GM18499 (cell line): ENCODE measurements around the gene MZF1.
A peak's percentile ranks its signal among the peaks of the same experiment; 100 is the strongest.

Source experiments
- ATAC-seq: cut with Tn5 transposase; IDR thresholded peaks from one replicate; pipeline ENCODE4 v1.9.1; 2021; ENCODE audit warnings: moderate number of reproducible peaks; ENCODE audit not compliant: insufficient read depth, unreplicated experiment

Gene MZF1

DNA sequence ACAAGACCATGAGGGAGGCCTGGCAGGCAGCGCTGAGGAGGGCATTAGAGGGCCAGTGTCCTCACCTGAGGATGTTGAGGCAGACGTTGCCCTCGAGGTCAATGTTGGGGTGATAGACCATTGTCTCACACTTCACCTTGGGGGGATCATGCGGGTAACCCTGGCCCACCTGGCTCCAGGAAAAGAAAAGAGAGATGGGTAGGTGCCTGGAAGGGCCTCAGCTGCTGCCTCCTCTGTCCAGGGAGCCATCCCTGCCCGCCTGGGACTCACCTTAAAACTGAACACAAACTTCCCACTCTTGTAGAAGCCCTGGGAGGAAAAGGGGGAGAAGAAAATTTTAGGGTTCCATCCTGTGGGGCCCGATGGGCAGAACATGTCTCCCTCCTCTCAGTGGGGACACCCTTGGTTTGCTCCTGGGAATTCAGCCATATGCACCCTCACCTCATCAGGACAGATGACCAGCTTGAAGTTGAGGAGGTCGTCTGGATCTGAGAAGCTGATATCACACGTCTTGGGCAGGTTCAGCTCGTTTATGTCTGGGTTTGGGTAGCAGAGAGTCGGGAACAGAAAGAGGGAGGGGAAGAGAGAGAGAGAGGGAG, 16.4 kb downstream of the MZF1 start:
- ATAC-seq = no peak

DNA sequence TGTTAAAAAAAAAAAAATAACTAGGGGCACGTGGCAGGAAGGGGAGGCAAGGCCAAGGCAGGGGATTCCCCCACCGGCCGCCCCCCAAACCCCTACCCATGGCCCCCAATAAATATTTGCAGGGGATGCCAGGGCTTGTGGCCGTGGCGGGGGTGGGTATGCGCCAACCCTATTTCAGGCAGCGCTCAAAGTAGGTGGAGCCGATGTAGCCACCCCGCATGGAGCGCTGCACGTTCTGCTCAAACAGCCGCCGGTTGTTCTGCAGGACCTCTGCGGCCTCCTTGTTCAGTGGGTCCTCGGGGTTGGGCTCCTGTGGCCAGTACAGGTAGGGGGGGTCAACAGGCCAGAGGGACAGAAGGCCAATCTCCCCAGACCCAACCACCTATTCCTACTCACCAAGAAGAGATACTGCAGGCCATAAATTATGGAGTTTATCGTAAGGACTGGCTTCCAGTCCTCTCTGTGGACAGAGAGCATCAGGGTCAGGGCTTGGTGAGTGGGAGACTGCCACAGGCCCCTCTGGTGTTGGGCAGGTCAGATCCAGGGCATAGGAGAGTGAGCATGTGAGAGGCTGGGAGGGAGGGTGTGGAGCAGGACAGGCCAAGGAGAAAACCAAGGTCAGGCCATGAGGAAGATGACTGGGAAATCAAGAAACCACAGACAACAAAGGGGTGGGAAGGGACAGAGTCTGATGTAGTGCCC, 17.1 kb downstream of the MZF1 start:
- ATAC-seq = no peak

DNA sequence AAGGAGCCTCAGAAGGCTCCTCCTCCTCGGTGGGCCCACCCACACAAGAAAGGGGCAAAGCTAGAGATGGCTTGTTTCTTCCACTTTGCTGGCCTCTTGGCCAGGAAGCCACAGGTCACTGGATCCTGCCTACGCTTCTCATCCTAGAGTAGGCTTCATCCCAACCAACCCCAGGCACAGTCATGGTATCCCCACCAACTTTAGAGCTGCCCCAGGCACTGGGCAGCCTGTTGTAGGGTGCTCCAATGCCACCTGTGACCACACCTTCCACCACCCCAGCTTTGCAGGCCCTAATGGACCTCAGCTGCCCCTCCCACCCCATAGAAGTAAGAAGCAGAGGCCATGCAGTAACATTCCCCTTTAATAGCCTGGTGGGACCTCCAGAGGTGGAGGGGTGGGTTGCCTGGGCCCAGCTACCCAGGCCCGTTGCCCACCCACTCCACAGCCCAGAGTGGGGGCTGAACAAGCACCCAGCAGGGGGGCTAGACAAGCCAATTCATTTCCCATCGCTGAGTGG, 17.7 kb downstream of the MZF1 start:
- ATAC-seq = no peak

DNA sequence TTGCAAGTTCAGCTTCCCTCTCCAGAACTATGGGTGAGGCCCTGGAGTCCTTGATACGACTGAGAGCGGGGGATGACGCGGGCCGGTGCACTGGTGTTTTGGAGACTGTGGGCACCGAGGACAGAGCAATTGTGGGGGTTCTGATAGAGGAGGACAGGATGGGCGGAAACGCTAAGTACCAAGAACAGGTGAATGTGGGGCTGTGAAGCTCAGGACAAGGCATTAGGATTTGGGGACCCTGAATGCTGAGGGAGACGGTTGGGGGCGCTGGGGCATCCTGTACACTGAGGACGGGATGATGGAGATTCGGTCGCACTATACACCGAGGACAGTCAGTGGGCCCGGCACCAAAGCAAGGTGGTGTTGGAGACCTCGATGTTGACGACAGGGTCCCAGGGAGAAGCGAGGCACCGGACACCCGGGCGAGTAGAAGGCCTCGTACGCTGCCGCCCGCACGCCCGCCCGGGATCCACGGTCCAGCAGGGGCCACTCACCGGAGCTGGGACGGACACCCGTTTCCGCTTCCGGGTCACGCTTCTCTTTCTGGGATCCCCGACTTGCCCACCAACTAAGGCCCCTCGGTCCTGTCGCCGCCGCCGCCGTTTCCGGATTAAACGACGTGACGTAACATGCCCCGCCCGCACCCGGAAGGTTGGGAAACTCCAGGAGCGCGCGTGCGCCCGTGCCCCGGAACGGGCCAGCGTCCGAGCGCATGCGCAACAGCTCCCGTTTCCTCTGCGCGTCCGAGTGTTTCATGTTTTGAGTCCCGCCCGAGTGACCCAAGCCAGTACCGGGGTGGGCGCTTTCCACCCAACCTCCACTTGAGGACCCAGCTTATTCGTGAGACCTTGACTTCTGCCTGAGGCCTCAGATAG, 18.4 kb downstream of the MZF1 start, which contains the start of gene CHMP2A:
Gene CHMP2A (minus strand): TSS at position 612 of the 875 bp plus-strand sequence. CDS start 893 bp downstream, outside the sequence.
- no peak for ATAC-seq

DNA sequence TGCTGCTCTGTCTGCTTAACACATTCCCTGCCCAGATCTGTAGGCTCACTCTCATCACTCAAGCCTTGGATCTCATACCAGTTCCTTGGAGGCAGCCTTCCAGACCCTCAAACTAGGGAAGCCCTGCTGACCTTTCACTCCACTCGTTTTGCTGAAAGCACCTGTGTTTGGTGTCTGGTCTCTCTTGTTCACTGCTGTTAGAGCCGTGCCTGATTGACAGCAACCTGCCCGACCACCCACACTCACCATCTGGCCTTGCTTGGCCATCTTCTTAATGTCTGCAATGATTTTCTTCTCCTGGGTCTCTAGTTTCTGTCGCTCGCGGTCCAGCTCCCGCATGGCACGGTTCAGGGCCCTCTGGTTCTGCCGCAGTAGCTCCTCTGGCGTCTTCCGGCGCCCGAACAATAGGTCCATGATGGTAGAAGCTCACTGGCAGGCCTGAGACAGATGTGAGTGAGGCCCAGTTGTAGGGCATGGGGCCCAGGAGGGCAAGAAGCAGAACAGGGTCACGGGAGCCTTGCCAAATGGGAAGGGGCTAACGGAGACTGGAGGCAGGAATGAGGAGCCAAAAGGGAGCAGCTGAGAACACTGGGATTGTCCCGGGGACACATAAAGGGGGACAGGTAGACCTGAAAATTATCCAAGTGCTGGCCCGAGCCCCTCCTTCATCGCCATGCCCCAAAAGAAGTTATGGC, 19.2 kb downstream of the MZF1 start:
- ATAC-seq = no peak

DNA sequence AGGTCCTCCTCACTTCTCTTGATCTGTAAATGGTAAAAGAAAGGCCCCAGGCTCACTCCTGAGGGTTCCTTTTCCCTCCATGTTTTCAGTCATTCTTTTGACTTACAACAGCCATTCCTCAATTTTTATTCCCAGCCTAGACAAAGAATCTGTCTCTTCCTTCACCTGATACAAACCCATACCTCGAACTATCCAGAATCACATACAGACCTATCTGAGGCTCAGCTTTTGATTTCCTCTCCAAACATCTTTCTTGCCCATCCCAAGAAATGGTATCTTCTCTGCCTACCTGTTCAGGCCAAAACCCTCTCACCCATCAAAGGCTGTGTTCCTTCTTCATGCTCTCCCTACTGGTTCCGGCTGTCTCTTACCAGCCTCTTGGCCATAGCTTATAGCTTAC, 20.5 kb downstream of the MZF1 start:
- no peak for ATAC-seq

DNA sequence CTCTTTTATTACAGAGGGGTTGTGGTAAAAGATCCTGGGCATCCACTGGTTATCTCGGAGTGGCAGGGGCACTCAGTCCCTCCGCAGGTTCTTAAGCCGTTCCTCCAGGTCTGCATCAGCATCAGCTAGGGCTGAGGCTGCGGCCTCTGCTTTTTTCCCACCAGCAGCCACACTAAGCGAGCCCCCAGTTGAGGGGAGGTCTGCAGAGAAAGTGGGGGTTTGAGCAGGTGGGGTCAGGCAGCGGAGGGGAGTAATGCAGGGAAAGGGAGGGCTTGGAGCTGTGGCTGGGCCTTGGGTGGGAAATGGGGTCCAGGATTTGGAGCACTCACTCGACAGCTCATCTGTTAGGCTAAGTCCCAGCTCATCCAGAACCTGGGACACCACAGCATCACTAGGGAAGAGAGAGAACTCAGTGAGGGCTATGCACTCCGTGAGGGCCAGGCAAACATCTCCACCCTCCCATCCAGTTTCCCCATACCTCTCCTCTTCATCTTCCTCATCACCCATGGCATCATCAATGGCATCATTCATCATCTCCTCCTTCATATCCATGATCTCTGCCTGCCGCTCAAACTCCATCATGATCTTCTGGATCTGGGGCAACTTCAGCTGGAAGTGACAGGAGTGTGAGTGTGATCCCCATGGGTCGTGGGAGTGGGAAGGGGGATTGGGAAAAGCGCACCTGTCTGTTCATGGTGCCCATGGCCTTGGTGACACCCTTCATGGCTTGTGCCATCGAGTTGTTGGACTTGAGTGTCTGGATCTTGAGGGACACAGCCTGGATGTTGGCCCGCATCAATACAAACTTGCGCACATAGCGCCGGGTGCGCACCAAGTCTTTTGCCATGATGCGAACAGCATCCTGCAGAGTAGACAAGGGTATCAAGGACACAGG, 21.3 kb downstream of the MZF1 start:
- no peak for ATAC-seq

DNA sequence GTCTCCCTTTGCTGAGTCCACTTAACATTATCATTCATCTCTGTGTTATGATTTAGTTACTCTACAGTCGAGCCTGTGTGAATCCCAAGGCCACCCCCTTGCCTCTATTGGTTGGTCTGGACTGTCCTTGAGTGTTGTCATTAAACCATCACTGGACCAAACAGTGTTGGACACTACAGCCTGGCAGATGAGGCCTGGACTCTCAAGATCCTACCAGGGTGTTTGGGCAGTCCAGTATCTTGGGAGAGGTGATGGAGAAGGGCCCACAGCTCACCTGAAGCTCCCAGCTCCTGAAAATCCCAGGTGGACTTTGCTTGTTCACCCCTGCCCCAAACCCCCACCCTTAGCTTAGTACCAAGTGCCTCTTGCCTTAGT, 22.0 kb downstream of the MZF1 start:
- ATAC-seq = no peak

DNA sequence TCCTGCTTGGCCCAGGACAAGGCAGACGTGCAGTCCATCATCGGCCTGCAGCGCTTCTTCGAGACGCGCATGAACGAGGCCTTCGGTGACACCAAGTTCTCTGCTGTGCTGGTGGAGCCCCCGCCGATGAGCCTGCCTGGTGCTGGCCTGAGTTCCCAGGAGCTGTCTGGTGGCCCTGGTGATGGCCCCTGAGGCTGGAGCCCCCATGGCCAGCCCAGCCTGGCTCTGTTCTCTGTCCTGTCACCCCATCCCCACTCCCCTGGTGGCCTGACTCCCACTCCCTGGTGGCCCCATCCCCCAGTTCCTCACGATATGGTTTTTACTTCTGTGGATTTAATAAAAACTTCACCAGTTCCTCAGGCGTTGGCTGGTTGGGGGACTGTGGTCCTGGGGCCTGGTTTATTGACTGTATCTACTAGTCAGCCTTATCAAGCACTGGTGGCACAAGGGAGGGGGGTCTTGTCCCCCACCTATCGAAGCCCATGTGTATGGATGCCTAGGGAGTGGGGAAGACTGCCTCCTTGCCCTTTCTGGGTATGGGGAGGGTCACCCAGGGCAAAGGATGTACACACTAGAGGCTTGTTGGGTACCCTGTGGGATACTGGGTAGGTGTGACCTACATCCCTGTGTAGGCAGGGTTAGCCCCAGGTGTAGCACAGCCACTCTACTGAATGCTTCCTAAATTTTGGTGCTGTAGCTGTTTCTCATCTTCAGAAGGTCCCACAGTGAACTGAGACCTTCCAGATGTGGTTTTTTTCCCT, 22.6 kb downstream of the MZF1 start:
- ATAC-seq = no peak

DNA sequence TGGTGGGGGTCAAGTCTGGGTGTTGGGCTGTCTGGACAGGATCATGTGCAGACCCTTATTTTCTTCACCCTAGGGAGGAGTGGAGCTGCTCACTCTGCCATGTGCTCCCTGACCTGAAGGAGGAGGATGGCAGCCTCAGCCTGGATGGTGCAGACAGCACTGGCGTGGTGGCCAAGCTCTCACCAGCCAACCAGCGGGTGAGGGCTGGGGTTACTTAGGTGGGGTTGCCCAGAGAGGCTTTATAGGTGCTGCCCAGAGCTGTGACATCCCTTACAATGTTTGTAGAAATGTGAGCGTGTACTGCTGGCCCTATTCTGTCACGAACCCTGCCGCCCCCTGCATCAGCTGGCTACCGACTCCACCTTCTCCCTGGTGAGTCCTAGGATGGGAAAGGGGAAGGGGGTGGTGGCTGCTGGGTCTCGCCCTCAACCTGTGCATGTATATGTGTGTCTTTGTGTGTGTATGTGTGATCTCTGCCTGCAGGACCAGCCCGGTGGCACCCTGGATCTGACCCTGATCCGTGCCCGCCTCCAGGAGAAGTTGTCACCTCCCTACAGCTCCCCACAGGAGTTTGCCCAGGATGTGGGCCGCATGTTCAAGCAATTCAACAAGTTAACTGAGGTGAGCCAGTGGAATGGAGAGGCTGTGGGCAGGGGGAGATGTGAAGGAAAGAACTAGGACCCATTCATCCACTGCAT, 23.3 kb downstream of the MZF1 start:
- ATAC-seq = no peak

DNA sequence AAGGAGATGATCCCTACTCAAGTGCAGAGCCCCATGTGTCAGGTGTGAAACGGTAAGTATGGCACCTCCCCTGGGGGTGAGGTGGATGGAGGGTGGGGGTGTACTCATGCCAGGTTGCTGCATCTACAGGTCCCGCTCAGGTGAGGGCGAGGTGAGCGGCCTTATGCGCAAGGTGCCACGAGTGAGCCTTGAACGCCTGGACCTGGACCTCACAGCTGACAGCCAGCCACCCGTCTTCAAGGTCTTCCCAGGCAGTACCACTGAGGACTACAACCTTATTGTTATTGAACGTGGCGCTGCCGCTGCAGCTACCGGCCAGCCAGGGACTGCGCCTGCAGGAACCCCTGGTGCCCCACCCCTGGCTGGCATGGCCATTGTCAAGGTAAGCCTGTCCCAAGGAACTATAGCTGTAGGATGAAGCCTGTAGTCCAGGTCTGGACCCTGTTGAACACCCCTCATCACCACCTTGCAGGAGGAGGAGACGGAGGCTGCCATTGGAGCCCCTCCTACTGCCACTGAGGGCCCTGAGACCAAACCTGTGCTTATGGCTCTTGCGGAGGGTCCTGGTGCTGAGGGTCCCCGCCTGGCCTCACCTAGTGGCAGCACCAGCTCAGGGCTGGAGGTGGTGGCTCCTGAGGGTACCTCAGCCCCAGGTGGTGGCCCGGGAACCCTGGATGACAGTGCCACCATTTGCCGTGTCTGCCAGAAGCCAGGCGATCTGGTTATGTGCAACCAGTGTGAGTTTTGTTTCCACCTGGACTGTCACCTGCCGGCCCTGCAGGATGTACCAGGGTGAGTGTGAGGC, 24.1 kb downstream of the MZF1 start:
- ATAC-seq = no peak

DNA sequence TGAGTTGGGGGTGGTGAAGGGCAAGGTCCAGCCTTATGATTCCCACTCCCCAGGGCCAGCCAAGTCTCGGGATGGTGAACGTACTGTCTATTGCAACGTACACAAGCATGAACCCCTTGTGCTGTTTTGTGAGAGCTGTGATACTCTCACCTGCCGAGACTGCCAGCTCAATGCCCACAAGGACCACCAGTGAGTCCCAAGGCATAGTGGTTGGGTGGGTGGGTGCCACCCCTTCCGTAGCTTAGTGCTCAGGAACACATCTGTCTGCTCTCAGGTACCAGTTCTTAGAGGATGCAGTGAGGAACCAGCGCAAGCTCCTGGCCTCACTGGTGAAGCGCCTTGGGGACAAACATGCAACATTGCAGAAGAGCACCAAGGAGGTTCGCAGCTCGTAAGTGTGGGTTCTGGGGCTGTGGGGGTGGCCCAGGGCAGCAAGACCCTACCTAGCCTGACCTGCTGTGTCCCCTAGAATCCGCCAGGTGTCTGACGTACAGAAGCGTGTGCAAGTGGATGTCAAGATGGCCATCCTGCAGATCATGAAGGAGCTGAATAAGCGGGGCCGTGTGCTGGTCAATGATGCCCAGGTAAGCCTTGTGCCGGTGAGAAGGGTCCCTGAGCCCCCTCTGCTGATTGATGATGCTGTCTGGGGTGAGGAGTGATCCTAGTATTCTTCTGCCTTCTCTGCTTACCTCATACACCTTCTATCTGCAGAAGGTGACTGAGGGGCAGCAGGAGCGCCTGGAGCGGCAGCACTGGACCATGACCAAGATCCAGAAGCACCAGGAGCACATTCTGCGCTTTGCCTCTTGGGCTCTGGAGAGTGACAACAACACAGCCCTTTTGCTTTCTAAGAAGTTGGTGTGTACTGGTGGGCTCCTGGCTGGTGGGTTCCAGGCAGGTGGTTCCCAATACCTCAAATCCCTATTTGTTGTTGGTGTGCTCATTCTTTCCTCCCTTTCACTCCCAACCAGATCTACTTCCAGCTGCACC, 25.5 kb downstream of the MZF1 start:
- no peak for ATAC-seq

DNA sequence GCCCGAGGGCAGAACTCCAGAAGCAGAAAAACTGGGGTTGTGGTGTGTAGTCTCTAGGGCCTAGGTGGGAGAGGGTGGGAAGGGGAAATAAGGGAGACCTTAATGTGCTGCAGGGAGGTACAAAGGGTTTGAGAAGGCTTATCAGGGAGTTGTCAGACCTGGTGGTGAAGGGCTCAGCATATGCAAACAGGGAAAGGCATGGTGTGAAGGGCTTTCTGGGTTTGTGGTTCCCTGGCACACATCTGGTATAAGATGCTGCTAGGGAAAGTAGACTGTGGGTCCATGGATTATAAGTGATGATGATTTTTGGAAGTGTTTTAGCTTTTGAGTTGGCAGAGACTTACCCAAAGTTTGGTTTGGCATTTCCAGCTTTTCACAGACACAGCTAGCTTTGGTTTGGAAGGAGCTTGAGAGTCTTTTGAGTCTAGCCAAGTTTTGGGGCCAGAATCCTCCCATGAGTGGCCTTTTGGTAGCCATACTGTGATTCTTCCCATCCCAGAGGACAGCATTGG, 27.1 kb downstream of the MZF1 start:
- ATAC-seq = no peak

DNA sequence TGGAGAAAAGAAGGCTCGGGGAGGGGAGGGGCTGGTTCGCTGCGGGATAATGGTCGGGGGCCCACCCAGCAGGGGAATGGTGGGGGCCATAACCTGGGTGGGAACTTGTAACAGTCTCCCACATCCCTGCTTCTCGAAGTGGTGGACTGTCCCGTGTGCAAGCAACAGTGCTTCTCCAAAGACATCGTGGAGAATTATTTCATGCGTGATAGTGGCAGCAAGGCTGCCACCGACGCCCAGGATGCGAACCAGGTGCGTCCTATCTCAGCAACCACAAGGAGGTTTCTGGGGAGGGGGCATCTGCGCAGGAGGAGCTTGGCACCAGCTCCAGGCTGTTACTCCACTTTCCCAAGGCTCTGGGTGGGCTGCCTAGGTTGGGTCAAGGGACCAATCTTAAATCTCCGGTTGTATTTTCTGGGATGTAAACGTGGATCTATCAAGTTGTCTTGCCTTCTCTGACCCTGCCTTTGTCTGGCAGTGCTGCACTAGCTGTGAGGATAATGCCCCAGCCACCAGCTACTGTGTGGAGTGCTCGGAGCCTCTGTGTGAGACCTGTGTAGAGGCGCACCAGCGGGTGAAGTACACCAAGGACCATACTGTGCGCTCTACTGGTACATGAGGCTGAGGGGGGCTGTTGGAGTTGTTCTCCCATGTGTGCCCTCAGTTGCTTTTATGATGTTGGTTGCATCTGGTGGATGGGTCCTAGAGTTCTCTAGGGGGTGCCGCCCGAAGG, 27.7 kb downstream of the MZF1 start:
- no peak for ATAC-seq

DNA sequence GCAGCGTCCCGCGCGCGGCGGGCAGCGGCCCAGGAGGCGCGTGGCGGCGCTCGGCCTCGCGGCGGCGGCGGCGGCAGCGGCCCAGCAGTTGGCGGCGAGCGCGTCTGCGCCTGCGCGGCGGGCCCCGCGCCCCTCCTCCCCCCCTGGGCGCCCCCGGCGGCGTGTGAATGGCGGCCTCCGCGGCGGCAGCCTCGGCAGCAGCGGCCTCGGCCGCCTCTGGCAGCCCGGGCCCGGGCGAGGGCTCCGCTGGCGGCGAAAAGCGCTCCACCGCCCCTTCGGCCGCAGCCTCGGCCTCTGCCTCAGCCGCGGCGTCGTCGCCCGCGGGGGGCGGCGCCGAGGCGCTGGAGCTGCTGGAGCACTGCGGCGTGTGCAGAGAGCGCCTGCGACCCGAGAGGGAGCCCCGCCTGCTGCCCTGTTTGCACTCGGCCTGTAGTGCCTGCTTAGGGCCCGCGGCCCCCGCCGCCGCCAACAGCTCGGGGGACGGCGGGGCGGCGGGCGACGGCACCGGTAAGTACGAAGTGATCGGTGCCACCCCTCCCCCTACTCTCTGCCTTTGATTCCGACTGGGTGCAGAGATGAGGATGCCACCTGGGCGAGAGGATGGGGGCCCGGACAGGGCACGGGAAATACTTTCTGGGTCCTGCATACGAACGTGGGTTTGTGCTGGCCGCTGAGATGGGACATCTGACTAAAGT, 28.4 kb downstream of the MZF1 start:
- peak; percentile 24 for ATAC-seq
